Activated naive CD4-positive, alpha-beta T cell treated with anti-CD3 and anti-CD28 coated beads, Interleukin-2, amount 10 ng/mL, durations not matched to agents 7 days and 5 days (primary cell): Measurements from ENCODE around the gene RUSC2.
"Not testable (repeated sequence)": the region's sequence is repeated elsewhere in the genome, so short reads cannot be mapped to it uniquely, and the experiment has no call there.

ENCODE experiments used
- CTCF ChIA-PET: fragments of 350-600 bp; sonication (Branson Sonifier 250); formaldehyde crosslinking; loops from one replicate; lab custom pipeline; 2021; ENCODE audit warnings: antibody characterized with exemption; lab: Charles Lee
- DNase-seq: peaks from one replicate; pipeline ENCODE4 v3.0.0-alpha.2; 2020
- H3K27ac Mint-ChIP-seq: one replicate; pipeline ENCODE4 v1.8.0; 2021; ENCODE audit warnings: mild to moderate bottlenecking, moderate library complexity, mixed read lengths
- H3K27me3 Mint-ChIP-seq: one replicate; pipeline ENCODE4 v1.8.0; 2021; ENCODE audit warnings: mild to moderate bottlenecking, mixed read lengths
- H3K36me3 Mint-ChIP-seq: one replicate; pipeline ENCODE4 v1.8.0; 2021; ENCODE audit warnings: mixed read lengths
- H3K4me1 Mint-ChIP-seq: one replicate; pipeline ENCODE4 v1.8.0; 2021; ENCODE audit warnings: mixed read lengths
- H3K4me3 Mint-ChIP-seq: one replicate; pipeline ENCODE4 v1.8.0; 2021; ENCODE audit warnings: mild to moderate bottlenecking, moderate library complexity, mixed read lengths
- H3K9me3 Mint-ChIP-seq: one replicate; pipeline ENCODE4 v1.8.0; 2021; ENCODE audit warnings: mixed read lengths

The RUSC2 gene

DNA sequence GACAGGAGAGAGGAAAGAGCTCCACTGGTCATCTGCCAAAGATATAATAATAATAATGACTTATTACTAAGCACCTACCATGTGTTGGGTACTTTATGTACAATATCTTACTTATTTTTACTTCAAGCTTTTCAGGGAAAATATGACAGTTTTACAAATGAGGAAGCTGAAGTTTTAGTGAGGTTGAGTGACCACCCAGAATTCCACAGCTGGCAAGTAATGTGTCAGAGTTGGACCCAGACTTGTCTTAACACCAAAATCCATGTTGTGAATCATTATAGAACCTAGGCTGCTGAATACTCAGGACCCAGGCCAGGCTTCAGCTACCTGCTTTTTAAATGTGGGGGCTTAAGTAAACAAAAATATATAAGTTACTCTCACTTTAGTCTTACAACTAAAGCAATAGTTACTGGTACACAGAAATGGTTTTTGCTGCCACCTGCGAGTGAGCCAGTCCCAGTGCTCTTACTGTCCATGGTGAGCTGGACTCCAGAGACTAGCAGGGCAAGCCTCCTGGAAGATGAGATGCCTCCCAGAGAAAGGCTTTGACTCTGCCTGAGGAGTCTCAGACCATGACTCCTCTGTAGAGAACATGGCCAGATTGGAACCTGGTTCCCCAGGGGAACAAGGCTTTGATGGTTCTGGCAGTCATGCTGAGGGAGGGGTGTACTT is 29.9 kb downstream of the RUSC2 start:
- CTCF ChIA-PET: interaction anchor here (1.2 kb wide), 1 partner anchor 44 kb away, joined by 3 read pairs; no protein-coding TSS in a partner anchor
- Mint-ChIP-seq H3K27ac (no peak overlapping the region), H3K4me1 (no peaks in the 10 kb centered on the region)

DNA sequence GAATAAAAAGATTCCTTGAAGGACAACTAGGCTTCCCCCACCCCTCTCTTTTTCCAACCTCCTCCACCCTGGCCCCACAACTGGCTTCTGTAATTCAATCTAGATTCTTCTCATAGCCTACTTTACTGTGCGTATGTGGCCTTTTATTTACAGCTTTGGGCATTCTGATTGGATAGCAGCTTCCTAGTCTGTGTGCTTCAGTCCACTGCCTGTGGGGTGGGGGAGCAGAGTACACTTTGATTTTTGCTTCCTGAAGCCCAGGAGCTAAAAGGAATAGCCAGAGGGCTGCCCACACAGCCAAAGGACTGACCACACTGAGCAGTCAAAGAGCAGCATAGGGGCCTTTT is 30.4 kb downstream of the RUSC2 start:
- no peak for DNase-seq
- Mint-ChIP-seq H3K27me3 (no peaks in the 10 kb centered on the region), H3K27ac (no peak overlapping the region), H3K9me3 (no peaks in the 10 kb centered on the region), H3K4me1 (no peaks in the 10 kb centered on the region), H3K4me3 (no peak overlapping the region), H3K36me3 (no peaks in the 10 kb centered on the region)
- CTCF ChIA-PET: no interaction called here

More for the DNA sequence above, 29.9 kb downstream of the RUSC2 start:
- no peaks in the 10 kb centered on the region for H3K36me3 Mint-ChIP-seq
- H3K4me3 Mint-ChIP-seq: no peak overlapping the region
- H3K9me3 Mint-ChIP-seq: no peaks in the 10 kb centered on the region
- H3K27me3 Mint-ChIP-seq: no peaks in the 10 kb centered on the region
- no peak for DNase-seq

DNA sequence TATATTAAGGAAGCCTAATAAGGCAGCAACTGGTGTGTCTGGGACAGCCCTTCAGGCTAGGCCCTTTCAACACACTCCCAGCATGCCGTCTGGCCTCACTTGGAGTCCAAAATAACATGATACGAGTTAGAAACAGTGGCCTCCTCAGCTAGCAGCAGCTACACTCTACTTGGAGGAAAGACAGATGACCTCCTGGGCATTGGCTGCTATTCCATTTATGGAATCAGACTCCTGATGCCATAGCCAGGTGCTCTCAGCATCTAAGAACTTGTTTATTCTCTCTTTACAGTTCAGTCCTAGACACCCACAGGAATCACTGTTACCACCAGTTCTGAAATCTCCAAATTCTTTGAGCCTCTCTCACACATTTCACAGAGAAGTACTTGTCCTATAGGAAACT is 31.8 kb downstream of the RUSC2 start:
- CTCF ChIA-PET: interaction anchor here (0.7 to 2.0 kb wide), 3 partner anchors 10 to 34 kb away, joined by 3 to 10 read pairs (median 5); no protein-coding TSS in a partner anchor
- Mint-ChIP-seq H3K9me3 (no peaks in the 10 kb centered on the region), H3K4me1 (no peaks in the 10 kb centered on the region), H3K36me3 (no peaks in the 10 kb centered on the region), H3K4me3 (no peak overlapping the region), H3K27ac (no peak overlapping the region), H3K27me3 (no peaks in the 10 kb centered on the region)
- no peak for DNase-seq

DNA sequence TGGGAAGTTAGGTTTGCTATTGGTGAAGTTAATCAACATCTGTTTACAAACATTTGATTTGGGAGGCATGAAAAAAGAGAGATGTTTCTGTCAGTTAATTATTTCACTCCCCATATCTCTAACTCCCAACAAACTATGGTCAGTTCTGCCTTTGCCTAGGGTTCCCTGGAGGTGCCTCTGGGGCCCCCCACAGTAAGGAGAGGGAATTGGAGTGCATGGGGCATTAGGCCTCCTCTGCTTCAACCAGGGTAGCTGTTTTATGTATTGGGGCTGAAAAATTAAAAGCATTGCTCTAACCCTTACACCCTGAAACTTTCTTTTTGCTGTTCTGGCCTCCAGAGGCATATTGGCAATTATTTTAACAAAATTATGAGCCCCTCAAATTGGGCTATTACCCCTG is 32.3 kb downstream of the RUSC2 start:
- H3K36me3 Mint-ChIP-seq: no peaks in the 10 kb centered on the region
- no peaks in the 10 kb centered on the region for H3K4me1 Mint-ChIP-seq
- no peak overlapping the region for H3K27ac Mint-ChIP-seq
- no peak overlapping the region for H3K4me3 Mint-ChIP-seq
- H3K27me3 Mint-ChIP-seq: no peaks in the 10 kb centered on the region
- no peaks in the 10 kb centered on the region for H3K9me3 Mint-ChIP-seq
- CTCF ChIA-PET: interaction anchor here (0.7 to 2.0 kb wide), 3 partner anchors 9 to 34 kb away, joined by 3 to 10 read pairs (median 5); no protein-coding TSS in a partner anchor
- DNase-seq: no peak

DNA sequence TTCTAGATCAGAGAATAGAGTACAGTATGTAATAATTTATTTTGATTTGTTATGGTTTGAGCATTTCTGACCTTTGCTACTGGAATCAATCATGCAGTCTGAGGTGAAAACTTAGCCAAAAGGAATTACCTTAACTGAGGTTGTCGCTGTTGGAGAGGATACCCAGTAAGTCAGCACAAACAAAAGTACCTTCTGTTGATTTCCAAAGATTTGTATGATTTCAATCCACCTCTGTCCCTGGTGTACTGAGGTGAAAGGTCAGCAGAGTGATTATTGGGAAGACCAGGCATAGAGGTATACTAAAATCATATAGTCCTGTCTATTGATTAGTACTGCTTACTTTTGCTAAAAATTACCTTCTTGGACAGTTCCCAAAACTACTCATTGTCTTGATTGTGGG is 32.8 kb downstream of the RUSC2 start:
- no peak overlapping the region for H3K27ac Mint-ChIP-seq
- DNase-seq: no peak
- H3K4me3 Mint-ChIP-seq: no peak overlapping the region
- H3K27me3 Mint-ChIP-seq: no peaks in the 10 kb centered on the region
- no peaks in the 10 kb centered on the region for H3K4me1 Mint-ChIP-seq
- CTCF ChIA-PET: interaction anchor here (0.6 to 2.0 kb wide), 2 partner anchors 27 to 30 kb away, joined by 3 to 10 read pairs; no protein-coding TSS in a partner anchor
- H3K9me3 Mint-ChIP-seq: no peaks in the 10 kb centered on the region
- no peaks in the 10 kb centered on the region for H3K36me3 Mint-ChIP-seq

DNA sequence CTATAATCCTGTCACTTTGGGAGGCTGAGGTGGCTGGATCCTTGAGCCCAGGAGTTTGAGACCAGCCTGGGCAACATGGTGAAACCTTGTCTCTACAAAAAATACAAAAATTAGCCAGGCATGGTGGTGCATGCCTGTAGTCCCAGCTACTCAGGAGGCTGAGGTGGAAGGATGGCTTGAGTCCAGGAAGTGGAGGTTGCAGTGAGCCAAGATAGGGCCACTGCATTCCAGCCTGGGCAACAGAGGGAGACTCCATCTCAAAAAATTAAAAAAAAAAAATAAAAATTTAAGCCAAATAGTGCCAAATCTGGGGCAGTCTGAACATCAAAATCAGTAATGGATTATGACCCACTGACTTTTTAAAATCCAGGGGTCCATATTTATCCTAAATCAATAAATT is 33.6 kb downstream of the RUSC2 start:
- H3K9me3 Mint-ChIP-seq, H3K4me3 Mint-ChIP-seq, CTCF ChIA-PET, H3K4me1 Mint-ChIP-seq, H3K27me3 Mint-ChIP-seq, H3K36me3 Mint-ChIP-seq, H3K27ac Mint-ChIP-seq, DNase-seq: not testable (repeated sequence)

DNA sequence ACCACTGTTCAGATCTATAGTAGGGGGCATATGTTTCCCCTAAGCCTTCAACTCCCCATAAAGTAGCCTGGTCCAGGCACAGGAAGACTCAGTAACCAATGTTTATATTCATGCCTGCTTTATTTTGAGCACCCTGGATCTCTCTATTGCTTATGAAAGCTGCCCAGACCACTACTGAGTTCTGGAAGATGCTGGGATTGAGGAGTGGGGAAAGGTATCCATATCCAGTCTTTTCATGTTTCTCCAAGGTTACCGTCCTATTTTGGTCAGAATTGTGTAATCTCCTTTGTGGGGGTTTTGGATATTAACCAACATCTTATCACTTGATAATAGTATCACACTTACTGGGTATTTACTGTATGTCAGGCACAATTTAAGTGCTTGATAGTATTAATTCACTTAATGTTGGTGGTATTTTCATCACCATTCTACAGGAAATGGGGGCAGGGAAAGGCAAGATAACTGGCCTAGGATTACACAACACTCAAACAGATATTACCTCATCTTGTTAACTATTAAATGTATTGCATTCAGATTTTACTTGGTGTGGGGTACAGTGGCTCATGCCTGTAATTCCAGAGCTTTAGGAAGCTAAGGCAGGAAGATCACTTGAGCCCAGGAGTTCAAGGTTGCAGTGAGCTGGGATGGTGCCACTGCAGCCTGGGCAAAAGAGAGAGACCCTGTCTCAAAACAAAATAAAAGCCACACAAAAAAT is 36.3 kb downstream of the RUSC2 start:
- H3K4me3 Mint-ChIP-seq: no peak overlapping the region
- no peaks in the 10 kb centered on the region for H3K27me3 Mint-ChIP-seq
- no peaks in the 10 kb centered on the region for H3K36me3 Mint-ChIP-seq
- no peaks in the 10 kb centered on the region for H3K9me3 Mint-ChIP-seq
- CTCF ChIA-PET: no interaction called here
- H3K4me1 Mint-ChIP-seq: peaks cover 1% of the 10 kb centered on the region
- no peak overlapping the region for H3K27ac Mint-ChIP-seq
- no peak for DNase-seq

DNA sequence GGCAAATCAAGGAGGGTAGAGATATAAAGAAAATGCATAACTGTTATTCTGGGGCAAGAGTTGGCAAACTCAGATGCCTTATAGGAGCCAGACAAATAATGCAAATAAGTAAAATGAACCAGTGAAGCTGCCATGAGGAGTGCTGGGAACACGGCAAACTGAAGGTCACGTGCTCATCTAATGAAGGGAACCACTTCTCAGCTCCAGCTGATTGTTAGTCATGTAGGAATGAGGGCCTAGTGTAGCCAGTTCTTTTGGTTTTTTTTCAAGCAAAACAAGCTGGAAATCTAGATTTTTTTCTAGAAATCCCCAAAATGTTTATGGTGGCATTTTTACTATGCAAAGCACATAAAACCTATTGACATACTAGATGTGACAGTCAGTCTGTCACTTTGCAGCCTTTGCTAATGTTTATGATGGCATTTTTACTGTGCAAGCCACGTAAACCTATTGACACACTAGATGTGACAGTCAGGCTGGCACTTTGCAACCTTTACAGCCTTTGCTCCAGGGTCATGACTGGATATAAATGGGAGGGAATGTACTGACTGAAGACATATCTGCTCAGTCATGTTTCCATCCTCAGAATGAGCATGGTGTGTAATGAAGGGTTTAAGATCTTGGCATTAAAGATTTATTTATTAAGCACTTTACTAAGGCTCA is 39.4 kb downstream of the RUSC2 start:
- H3K27ac Mint-ChIP-seq: no peak overlapping the region
- no peak for DNase-seq
- CTCF ChIA-PET: no interaction called here
- H3K4me3 Mint-ChIP-seq: no peak overlapping the region
- H3K36me3 Mint-ChIP-seq: no peaks in the 10 kb centered on the region
- H3K27me3 Mint-ChIP-seq: no peaks in the 10 kb centered on the region
- peaks cover 5% of the 10 kb centered on the region for H3K4me1 Mint-ChIP-seq
- H3K9me3 Mint-ChIP-seq: no peaks in the 10 kb centered on the region

DNA sequence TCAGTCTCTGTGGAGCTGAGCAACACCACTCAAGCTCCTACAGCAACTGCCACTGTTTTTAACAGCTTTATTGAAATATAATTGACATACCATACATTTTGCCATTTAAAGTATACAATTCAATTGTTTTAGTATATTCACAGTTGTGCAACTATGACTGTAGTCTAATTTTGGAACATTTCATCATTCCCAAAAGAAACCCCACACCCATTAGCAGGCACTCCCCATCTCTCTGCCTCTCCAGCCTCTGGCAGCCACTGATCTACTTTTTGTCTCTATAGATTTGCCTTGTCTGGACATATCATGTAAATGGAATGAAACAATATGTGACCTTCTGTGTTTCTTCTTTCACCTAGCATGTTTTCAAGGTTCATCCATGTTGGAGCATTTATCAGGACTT is 43.5 kb downstream of the RUSC2 start:
- Mint-ChIP-seq H3K27ac (no peak overlapping the region), H3K4me3 (no peak overlapping the region), H3K36me3 (no peaks in the 10 kb centered on the region), H3K9me3 (no peaks in the 10 kb centered on the region), H3K27me3 (peaks cover 3% of the 10 kb centered on the region), H3K4me1 (peaks cover 5% of the 10 kb centered on the region)
- DNase-seq: no peak
- CTCF ChIA-PET: no interaction called here

DNA sequence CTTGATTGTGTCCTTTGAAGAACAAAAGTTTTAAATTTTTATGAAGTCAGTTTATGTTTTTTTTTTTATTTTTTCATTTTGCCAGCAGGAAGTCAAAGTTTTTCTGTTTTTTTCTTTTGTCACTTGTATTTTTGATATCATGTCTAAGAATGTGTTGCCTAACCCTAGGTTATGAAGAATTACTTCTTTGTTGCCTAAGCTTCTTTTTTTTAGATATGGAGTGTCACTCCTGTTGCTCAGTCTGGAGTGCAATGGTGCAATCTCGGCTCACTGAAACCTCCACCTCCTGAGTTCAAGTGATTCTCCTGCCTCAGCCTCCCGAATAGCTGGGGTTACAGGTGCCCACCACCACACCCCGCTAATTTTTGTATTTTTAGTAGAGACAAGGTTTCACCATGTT is 45.0 kb downstream of the RUSC2 start:
- DNase-seq, H3K9me3 Mint-ChIP-seq, H3K27ac Mint-ChIP-seq, H3K4me1 Mint-ChIP-seq, CTCF ChIA-PET, H3K4me3 Mint-ChIP-seq, H3K27me3 Mint-ChIP-seq, H3K36me3 Mint-ChIP-seq: not testable (repeated sequence)

DNA sequence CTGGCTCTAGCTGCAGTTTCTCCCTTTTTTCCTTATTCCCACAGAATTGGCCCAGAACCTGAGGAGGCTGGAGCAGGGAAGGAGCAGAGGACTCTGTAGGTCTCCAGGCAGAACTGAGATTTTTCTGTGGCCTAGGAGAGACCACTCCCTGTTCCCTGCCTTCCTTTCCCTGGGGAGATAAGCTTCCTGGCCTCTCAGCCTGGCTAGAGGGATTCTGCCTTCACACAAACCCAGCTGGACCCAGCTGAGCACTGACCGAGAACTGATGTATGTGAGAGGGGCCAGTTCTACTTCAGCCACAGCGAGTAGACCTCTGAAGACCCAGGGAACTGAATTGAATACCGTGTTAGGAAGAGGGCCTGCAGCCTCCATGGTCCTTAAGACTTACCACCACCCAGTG is 48.0 kb downstream of the RUSC2 start:
- no peak for DNase-seq
- Mint-ChIP-seq H3K4me1 (no peaks in the 10 kb centered on the region), H3K36me3 (no peaks in the 10 kb centered on the region), H3K27me3 (peaks cover 7% of the 10 kb centered on the region), H3K9me3 (no peaks in the 10 kb centered on the region), H3K27ac (no peak overlapping the region), H3K4me3 (no peak overlapping the region)
- CTCF ChIA-PET: interaction anchor here (0.9 kb wide), 1 partner anchor 16 kb away, joined by 3 read pairs; no protein-coding TSS in a partner anchor

DNA sequence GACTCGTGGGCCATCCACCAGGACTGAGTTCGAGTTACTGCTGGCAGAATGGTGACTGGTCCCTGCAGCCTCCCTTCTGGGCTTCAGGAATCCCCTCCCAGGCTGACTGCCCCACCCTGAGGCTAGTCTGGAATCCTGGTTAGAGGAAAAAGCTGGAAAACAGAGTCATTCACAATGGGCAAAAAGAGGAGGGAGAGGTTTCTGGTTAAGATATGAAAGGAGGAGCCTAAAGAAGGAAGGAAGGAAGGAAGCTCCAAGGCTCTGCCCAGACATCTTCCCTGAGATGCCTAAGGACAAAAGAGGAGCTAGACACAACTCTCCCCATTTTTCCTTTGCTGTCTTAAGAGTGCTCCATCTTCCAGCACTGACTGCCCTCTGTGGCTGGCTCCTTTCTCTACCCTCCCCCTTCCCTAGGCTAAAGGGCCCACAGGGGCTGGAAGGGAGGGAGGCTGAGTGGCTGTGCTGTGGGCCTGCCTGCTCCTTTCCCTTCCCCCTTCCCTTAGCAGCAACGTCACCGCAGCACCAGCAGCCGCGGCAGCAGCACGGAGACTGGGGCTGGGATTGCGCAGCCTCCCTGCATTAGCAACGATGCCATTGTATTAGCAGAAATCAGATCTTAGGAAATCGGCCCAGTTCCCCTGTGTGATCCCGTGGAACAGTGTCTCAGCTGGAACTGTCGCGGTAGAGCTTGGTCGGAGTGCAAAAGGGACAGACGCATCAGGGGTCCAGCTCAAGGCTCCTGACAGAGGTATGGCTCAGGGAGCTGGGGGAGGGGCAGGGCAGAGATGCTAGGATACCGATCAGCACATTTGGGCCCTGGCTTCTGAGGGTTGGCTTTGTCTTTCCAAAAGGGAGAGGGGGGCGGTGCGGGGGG is 48.7 kb downstream of the RUSC2 start:
- Mint-ChIP-seq H3K4me3 (no peak overlapping the region), H3K36me3 (no peaks in the 10 kb centered on the region), H3K9me3 (no peaks in the 10 kb centered on the region), H3K27me3 (peaks cover 7% of the 10 kb centered on the region), H3K27ac (no peak overlapping the region), H3K4me1 (no peaks in the 10 kb centered on the region)
- no peak for DNase-seq
- CTCF ChIA-PET: interaction anchor here (0.6 to 1.9 kb wide), 3 partner anchors 13 to 35 kb away, joined by 4 to 7 read pairs (median 4); no protein-coding TSS in a partner anchor
